Mesenchymal stem cell (in vitro differentiated cells and primary cell): Measurements from ENCODE around the gene KCNK4.

Experiments used
- DNase-seq: peaks from one replicate; pipeline ENCODE4 v3.0.0-alpha.2; 2013
- H2AFZ ChIP-seq: one replicate; pipeline ENCODE4 v1.6.1; 2013; ENCODE audit warnings: low read depth, mild to moderate bottlenecking, control low read depth, inconsistent platforms, low read length, moderate library complexity
- H2AK5ac ChIP-seq: 2 replicates; pipeline ENCODE4 v1.6.1; 2013; ENCODE audit warnings: low read length, moderate library complexity, mild to moderate bottlenecking, inconsistent platforms; ENCODE audit not compliant: severe bottlenecking
- H2BK120ac ChIP-seq: one replicate; pipeline ENCODE4 v1.6.1; 2013; ENCODE audit warnings: low read depth, mild to moderate bottlenecking, inconsistent platforms, low read length, moderate library complexity
- H2BK12ac ChIP-seq, 2 experiments: one replicate each; pipeline ENCODE4 v1.6.1; 2013; ENCODE audit warnings: inconsistent platforms in 2 of 2, low read length in 2 of 2, mild to moderate bottlenecking in 2 of 2, moderate library complexity in 2 of 2, control low read depth in 1 of 2
- H2BK15ac ChIP-seq: one replicate; pipeline ENCODE4 v1.6.1; 2013; ENCODE audit warnings: mild to moderate bottlenecking, low read depth, inconsistent platforms; ENCODE audit not compliant: poor library complexity, severe bottlenecking
- H2BK5ac ChIP-seq: 2 replicates; pipeline ENCODE4 v1.6.1; 2013; ENCODE audit warnings: low read depth, mild to moderate bottlenecking, low read length, control low read depth, inconsistent platforms; ENCODE audit not compliant: poor library complexity, severe bottlenecking
- H3K14ac ChIP-seq, 2 experiments: one replicate each; pipeline ENCODE4 v1.6.1; 2013; ENCODE audit warnings: inconsistent platforms in 2 of 2, low read length in 2 of 2, control low read depth in 1 of 2, mild to moderate bottlenecking in 1 of 2, moderate library complexity in 1 of 2
- H3K18ac ChIP-seq, 2 experiments: one replicate each; pipeline ENCODE4 v1.6.1; 2013; ENCODE audit warnings: inconsistent platforms in 2 of 2, low read length in 2 of 2, control low read depth in 1 of 2, low read depth in 1 of 2, mild to moderate bottlenecking in 1 of 2
- H3K23ac ChIP-seq, 2 experiments: one replicate each; pipeline ENCODE4 v1.6.1; 2013; ENCODE audit warnings: inconsistent platforms in 2 of 2, low read length in 2 of 2, mild to moderate bottlenecking in 2 of 2, moderate library complexity in 2 of 2, control low read depth in 1 of 2
- H3K27ac ChIP-seq: 2 replicates; pipeline ENCODE4 v1.5.1; 2013; ENCODE audit warnings: mild to moderate bottlenecking, moderate library complexity, low read length, control low read depth, inconsistent platforms; ENCODE audit not compliant: poor library complexity, severe bottlenecking
- H3K27me3 ChIP-seq, 2 experiments: 2 replicates each; pipeline versions ENCODE4 v1.6.1 to v1.7.0; 2013; ENCODE audit warnings: low read length in 2 of 2, mild to moderate bottlenecking in 2 of 2, moderate library complexity in 2 of 2, control low read depth in 1 of 2, inconsistent platforms in 1 of 2; ENCODE audit not compliant: control insufficient read depth in 1 of 2, insufficient read depth in 1 of 2
- H3K36me3 ChIP-seq, 2 experiments: 2 replicates each; pipeline versions ENCODE4 v1.6.1 to v1.7.0; 2013; ENCODE audit warnings: low read length in 2 of 2, control low read depth in 1 of 2, inconsistent platforms in 1 of 2, low read depth in 1 of 2, mild to moderate bottlenecking in 1 of 2; ENCODE audit not compliant: insufficient read depth in 2 of 2, control insufficient read depth in 1 of 2
- H3K4ac ChIP-seq, 2 experiments: one replicate each; pipeline ENCODE4 v1.6.1; 2013; ENCODE audit warnings: inconsistent platforms in 2 of 2, low read length in 2 of 2, mild to moderate bottlenecking in 2 of 2, moderate library complexity in 2 of 2, control low read depth in 1 of 2, low read depth in 1 of 2
- H3K4me1 ChIP-seq: 2 replicates; pipeline ENCODE4 v1.6.1; 2013; ENCODE audit warnings: low read depth, low read length, control low read depth; ENCODE audit not compliant: control insufficient read depth, insufficient read depth
- H3K4me2 ChIP-seq: 2 replicates; pipeline ENCODE4 v1.6.1; 2013; ENCODE audit warnings: low read length, mild to moderate bottlenecking, inconsistent platforms; ENCODE audit not compliant: poor library complexity, severe bottlenecking
- H3K4me3 ChIP-seq, 2 experiments: 2 replicates each; pipeline versions ENCODE4 v1.5.1 to v1.7.0; 2013; ENCODE audit warnings: low read length in 2 of 2, mild to moderate bottlenecking in 2 of 2, control low read depth in 1 of 2, low read depth in 1 of 2; ENCODE audit not compliant: insufficient read depth in 1 of 2
- H3K79me1 ChIP-seq: replicated peaks from 2 replicates; pipeline ENCODE4 v1.6.1; 2013; ENCODE audit warnings: mild to moderate bottlenecking, control low read depth, low read length, inconsistent platforms; ENCODE audit not compliant: poor library complexity, severe bottlenecking
- H3K9ac ChIP-seq: 2 replicates; pipeline ENCODE4 v1.7.0; 2013; ENCODE audit warnings: mild to moderate bottlenecking, low read length, moderate library complexity
- H3K9me3 ChIP-seq: 2 replicates; pipeline ENCODE4 v1.7.0; 2013; ENCODE audit warnings: mild to moderate bottlenecking, low read length; ENCODE audit not compliant: control insufficient read depth
- H4K8ac ChIP-seq: one replicate; pipeline ENCODE4 v1.6.1; 2013; ENCODE audit warnings: inconsistent platforms, mild to moderate bottlenecking, low read length, moderate library complexity
- H4K91ac ChIP-seq: one replicate; pipeline ENCODE4 v1.6.1; 2013; ENCODE audit warnings: mild to moderate bottlenecking, low read length, inconsistent platforms
- WGBS: methylation state at CpG from one replicate; pipeline ENCODE4 v1.1.7; 2013; ENCODE audit warnings: mixed read lengths; 5-methylcytosine and 5-hydroxymethylcytosine counted together

KCNK4 gene

GRCh38 chr11:64275031-64275800 lies 15.9 kb upstream of the KCNK4 start:
- H2BK15ac ChIP-seq = no peak overlapping the region
- H3K4me2 ChIP-seq = no peak overlapping the region
- no peak overlapping the region for H3K4me3 ChIP-seq
- DNase-seq = no peak
- no peak overlapping the region for H3K27ac ChIP-seq
- H2BK12ac ChIP-seq = no peak overlapping the region
- no peak overlapping the region for H3K18ac ChIP-seq
- H3K36me3 ChIP-seq = peaks cover 36 to 37% of the 10 kb centered on the region in 2 experiments
- no peak overlapping the region for H3K4ac ChIP-seq
- no peak overlapping the region for H2AK5ac ChIP-seq
- H3K23ac ChIP-seq = no peak overlapping the region
- H3K27me3 ChIP-seq = no peaks in the 10 kb centered on the region
- H3K9ac ChIP-seq = no peak overlapping the region
- no peak overlapping the region for H4K8ac ChIP-seq
- no peak overlapping the region for H3K14ac ChIP-seq
- H2BK120ac ChIP-seq = no peak overlapping the region
- peaks cover 20% of the 10 kb centered on the region for H3K4me1 ChIP-seq
- H3K79me1 ChIP-seq = peaks cover 25% of the 10 kb centered on the region
- peak overlapping the region; percentile 79 for H4K91ac ChIP-seq
- no peak overlapping the region for H2AFZ ChIP-seq
- H2BK5ac ChIP-seq = no peak overlapping the region
- 92% methylated on average over 14 of the region's 15 CpGs for WGBS
- H3K9me3 ChIP-seq = no peaks in the 10 kb centered on the region

- H3K14ac ChIP-seq = no peak overlapping the region
- no peak overlapping the region for H3K23ac ChIP-seq
- H3K36me3 ChIP-seq = peaks cover 36 to 37% of the 10 kb centered on the region in 2 experiments
- no CpG with 5 or more reads among the region's 2 CpGs for WGBS
- peak overlapping the region; percentile 66 for H2AK5ac ChIP-seq
- H3K4ac ChIP-seq = no peak overlapping the region
- peak overlapping the region; percentile 13 for H3K27ac ChIP-seq
- peaks cover 20% of the 10 kb centered on the region for H3K4me1 ChIP-seq
- no peak overlapping the region for H3K4me2 ChIP-seq
- H4K8ac ChIP-seq = no peak overlapping the region
- no peaks in the 10 kb centered on the region for H3K9me3 ChIP-seq
- no peak overlapping the region for H2BK12ac ChIP-seq
- DNase-seq = no peak
- H2BK5ac ChIP-seq = no peak overlapping the region
- H2AFZ ChIP-seq = no peak overlapping the region
- H3K18ac ChIP-seq = no peak overlapping the region
- H2BK15ac ChIP-seq = no peak overlapping the region
- H2BK120ac ChIP-seq = no peak overlapping the region
- no peak overlapping the region for H4K91ac ChIP-seq
- H3K9ac ChIP-seq = no peak overlapping the region
- no peak overlapping the region for H3K4me3 ChIP-seq
- no peaks in the 10 kb centered on the region for H3K27me3 ChIP-seq
- peaks cover 25% of the 10 kb centered on the region for H3K79me1 ChIP-seq
These were observed 15.3 kb upstream of the KCNK4 start for GRCh38 chr11:64275841-64276240.

GRCh38 chr11:64276653-64277431 lies 14.3 kb upstream of the KCNK4 start:
- Histone ChIP-seq H4K91ac (no peak overlapping the region), H3K4me3 (no peak overlapping the region), H2BK120ac (no peak overlapping the region), H2AFZ (no peak overlapping the region), H3K4me1 (peaks cover 16% of the 10 kb centered on the region), H3K9ac (peak overlapping the region; percentile 27), H3K14ac (no peak overlapping the region), H3K4me2 (no peak overlapping the region), H3K27ac (peak overlapping the region; percentile 71), H2AK5ac (no peak overlapping the region), H3K4ac (no peak overlapping the region), H3K79me1 (peaks cover 32% of the 10 kb centered on the region), H2BK5ac (peak overlapping the region; percentile 48), H2BK15ac (no peak overlapping the region), H3K18ac (no peak overlapping the region), H3K27me3 (no peaks in the 10 kb centered on the region), H3K23ac (no peak overlapping the region), H3K36me3 (peaks cover 42 to 43% of the 10 kb centered on the region in 2 experiments), H3K9me3 (no peaks in the 10 kb centered on the region), H2BK12ac (no peak overlapping the region), H4K8ac (peak overlapping the region; percentile 30)
- no peak for DNase-seq
- WGBS = 92% methylated on average over 17 of the region's 17 CpGs

- Histone ChIP-seq H3K18ac (no peak overlapping the region), H2BK15ac (no peak overlapping the region), H3K27me3 (no peaks in the 10 kb centered on the region), H4K8ac (no peak overlapping the region), H3K27ac (no peak overlapping the region), H2BK12ac (no peak overlapping the region), H2BK5ac (no peak overlapping the region), H2AFZ (no peak overlapping the region), H3K4me1 (peaks cover 15% of the 10 kb centered on the region), H2BK120ac (no peak overlapping the region), H3K4ac (no peak overlapping the region), H3K79me1 (peaks cover 43% of the 10 kb centered on the region), H3K4me2 (no peak overlapping the region), H3K4me3 (no peak overlapping the region), H3K9me3 (no peaks in the 10 kb centered on the region), H3K9ac (no peak overlapping the region), H2AK5ac (peak overlapping the region; percentile 17), H3K23ac (no peak overlapping the region), H4K91ac (no peak overlapping the region), H3K14ac (no peak overlapping the region), H3K36me3 (peaks cover 50 to 53% of the 10 kb centered on the region in 2 experiments)
- no peak for DNase-seq
- 94% methylated on average over 8 of the region's 8 CpGs for WGBS
These were observed 12.4 kb upstream of the KCNK4 start for GRCh38 chr11:64278576-64279190.
